NCI-H1105 (cell line): ENCODE results near the gene SSTR5.
"Not testable (repeated sequence)": the region's sequence is repeated elsewhere in the genome, so short reads cannot be mapped to it uniquely, and the experiment has no call there.

Experiments
- DNase-seq: peaks from one replicate; lab custom pipeline; 2025; lab: John Stamatoyannopoulos, UW

Gene SSTR5

DNA sequence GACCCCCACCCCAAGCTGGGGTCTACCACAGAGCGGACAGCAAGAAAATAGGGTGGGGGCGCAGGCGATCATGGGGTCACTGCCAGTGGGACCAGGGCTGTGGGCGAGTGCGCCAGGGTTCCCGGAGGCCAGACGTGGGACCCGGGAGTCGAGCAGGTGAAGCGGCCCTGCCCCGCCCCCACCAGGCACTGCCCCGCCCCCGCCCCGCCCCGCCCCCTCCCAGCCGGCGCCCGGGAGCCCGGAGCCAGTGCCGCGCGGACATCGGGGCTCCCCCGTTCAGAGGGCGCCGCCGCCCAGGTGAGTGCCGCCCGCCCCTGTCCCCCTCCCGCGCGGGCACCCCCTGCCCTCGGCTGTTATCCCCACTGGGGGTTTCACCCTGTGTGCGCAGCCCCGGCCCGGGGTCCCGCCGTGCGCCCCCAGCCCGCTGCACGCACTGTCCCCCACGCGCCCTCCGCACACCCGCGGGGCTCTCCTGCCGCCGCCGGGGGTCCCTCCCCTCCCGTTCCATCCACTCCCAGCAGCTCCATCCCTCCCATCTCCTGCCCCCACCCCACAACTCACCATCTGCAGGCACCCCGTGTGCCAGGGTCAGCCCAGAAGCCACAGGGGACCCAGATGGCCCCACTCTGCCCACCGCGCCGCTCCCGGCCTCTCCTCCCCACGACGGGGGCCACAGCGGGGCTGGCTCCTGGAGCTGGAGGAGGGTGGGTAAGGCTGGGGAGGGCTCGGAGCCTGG lies at the start of gene SSTR5:
Gene SSTR5, plus strand, starts transcription at position 222 of the 736 bp plus-strand sequence. CDS start 6,122 bp downstream, outside the sequence.
- DNase-seq = no peak

DNA sequence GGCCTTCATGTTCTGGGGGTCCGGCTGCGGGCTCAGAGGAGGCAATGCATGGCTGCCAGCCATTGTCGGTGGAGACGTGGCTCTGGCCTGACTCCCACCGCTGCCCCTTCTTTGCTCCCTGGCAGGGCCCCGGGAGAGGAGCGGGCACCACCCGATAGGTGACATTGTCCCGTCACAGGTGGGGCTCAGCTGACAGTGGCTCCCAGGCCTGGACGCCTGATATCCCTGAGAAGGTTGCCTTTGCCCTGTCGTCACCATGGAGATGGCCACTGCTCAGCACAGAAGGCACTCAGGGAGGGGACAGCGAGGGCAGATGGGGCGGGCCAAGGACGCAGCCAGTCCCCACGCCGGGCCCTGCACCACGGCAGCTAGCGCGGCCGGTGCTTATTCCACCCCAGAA lies 48.4 kb upstream of the SSTR5 start:
- no peak for DNase-seq

DNA sequence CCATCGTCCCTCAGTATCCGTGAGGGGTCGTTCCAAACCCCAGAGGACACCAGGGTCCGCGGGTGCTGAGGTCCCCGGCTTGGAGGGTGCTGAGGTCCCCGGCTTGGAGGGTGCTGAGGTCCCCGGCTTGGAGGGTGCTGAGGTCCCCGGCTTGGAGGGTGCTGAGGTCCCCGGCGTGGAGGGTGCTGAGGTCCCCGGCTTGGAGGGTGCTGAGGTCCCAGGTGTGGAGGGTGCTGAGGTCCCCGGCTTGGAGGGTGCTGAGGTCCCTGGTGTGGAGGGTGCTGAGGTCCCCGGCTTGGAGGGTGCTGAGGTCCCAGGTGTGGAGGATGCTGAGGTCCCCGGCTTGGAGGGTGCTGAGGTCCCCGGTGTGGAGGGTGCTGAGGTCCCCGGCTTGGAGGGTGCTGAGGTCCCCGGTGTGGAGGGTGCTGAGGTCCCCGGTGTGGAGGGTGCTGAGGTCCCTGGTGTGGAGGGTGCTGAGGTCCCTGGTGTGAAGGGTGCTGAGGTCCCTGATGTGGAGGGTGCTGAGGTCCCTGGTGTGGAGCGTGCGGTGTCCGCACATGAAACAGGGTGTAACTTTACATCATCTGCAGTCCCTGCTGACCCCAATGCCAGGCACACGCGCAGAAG lies 47.3 kb upstream of the SSTR5 start:
- DNase-seq = not testable (repeated sequence)

DNA sequence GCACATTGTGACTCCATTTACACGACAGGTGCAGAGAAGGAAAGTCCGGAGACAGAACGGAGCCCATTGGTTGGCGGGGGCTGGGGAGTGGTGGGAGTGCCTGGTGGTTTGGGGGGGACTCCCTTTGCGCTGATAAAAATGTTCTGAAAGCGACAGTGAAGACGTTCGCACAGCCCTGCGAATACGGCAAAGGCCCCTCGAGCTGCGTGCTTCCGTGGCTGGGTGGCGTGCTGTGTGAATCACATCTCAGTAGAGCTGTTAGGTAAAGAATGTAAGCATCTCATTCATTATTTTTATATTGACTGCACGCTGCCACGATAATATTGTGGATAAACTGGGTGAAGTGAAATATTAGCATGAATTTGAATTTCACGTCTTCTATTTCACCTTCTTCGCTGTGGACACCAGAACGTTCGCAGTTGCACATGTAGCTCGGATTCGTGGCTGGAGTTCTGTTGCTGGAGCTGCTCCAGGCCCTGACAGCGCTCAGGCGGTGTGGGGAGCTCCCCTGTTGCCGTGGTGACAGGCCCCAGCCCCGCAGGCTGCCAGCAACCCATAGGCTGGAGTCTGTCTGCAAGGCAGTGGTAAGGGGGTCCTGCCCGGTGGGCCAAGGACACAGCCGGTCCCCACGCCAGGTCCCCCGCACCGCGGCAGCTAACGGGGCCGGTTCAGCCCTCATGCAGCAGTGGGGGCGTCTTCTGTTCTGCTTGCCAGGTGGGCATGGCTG lies 46.3 kb upstream of the SSTR5 start:
- DNase-seq = no peak

DNA sequence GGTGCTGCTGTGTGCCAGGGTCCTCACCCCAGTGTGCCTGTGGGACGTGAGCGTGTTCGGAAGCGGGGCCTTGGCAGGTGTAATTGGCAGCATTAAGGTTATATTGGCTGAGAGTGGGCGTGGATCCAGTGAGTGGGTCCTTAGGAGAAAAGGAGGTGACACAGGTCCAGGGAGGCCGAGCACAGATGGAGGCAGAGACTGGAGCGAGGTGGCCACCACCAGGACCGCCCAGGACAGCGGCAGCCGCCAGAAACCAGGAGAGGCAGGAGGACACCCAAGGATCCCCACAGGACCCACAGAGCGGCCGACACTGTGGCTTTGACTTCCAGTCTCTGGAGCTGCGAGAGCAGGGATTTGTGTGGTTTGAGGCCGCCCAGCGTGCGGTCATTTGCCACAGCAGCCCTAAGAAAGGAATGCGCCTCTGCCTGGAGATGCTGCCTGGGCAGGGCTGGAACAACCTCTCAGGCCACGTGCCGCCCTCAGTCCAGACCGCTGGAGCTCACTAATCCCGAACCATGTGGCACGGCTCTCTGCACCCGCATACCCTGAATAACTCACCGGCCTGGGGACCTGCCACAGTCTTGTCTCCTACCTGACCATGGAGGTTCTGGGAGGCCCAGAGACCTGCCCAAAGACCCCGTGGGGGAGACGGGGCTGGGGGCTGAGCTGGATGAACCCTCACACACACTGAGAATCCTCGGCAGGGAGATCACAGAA lies 45.6 kb upstream of the SSTR5 start:
- no peak for DNase-seq

DNA sequence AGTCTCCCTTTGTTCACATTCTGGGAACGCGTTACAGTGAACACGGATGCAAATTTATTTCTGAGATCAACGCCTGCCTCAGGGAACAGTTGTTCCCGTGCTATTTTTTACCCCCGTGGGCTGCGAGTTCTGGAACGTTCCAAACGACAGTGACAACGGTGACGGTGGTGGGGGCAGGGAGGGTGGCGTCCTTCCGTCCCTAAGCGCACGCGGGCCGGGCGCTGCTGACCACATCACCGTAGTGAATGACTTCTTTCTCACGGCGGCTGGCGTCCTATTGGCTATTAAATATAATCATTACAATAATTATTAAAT lies 45.1 kb upstream of the SSTR5 start:
- no peak for DNase-seq

DNA sequence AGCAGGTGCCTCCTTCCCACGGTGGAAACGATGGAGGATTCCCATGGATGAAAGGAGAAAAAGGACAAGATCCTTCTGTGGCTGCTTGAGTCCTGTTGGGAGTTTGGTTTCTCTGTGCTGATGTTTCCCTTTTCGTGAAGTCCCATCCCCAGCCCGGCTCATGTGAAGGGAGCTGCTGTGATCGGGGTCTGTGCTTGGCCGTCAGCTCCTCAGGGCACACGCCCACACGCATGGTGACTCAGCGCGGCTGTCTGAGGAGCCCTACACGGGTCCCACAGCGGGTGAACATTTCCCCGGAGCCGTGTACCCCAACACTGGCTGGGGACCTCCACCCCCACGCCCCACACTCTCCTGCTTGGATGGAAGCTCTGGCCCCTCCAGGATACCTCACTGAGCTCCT lies 44.5 kb upstream of the SSTR5 start:
- DNase-seq = no peak

DNA sequence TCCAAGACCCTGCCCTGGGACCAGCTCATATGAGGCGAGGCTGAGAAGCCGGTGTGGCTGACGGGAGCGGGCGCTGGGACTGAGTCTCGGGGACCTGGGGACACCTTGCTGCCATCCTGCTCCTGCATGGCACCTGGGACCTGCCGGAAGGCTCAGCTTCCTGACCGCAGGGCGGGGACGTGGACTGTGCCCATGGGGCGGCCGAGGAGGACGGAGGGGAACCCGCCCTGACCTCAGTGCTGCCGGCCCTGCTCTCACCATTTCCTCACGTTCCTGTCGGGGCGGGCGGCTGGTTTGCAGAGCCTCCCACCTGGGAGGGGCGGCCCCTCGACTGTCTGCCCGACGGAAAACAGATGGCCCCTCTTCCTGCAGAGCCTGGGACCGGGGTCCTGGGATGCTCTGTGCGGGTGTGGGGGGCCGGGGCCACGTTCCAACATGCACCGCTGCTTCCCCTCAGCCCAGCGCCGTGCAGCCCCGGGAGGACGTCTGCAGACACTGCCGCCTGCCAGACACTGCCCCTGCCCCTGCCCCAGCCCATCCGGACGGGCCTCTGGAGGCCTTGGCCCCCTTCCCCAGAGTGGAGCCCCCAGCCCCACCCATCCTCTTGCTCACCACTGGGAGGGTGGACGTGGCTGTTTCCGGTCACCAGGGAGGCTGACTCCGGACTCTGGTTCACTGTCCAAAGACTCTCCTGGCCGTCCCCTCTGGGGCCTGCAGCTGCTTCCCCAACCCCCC lies 43.9 kb upstream of the SSTR5 start:
- DNase-seq = no peak

DNA sequence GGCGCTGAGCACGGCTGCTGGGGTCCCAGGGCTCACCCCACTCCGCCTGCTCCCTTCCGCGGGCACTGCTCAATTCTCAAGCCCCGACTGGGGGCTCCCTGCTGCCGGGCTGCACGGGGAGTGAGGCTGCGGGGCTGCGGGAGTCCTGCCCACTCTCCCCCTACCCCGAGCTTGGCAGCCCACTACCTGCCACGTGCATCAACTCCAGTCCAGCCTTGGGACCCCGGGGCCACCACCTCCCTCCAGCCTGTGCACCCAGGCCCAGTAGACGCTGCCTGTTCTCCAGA lies 43.3 kb upstream of the SSTR5 start:
- DNase-seq = no peak

DNA sequence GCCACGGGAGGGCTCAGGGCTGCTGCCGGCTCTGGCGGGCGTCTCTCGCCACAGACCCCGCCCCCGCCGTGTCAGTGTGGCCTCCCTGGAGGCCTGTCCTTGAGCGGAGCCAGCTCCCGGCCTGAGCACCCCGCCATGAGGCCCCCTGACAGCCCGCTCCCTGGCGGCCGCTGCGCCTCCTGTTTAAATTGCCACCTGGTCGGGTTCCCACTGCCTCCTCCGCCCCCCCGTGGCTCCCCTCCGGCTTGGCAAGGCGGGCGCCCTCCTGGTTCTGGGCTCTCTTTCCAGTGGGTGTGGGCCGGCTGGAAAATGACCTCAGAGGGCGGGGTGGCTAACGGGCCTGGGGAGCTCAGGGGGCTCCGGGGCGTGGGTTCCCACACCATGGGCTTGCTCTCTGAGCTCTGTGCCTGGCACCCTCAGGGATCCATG lies 42.1 kb upstream of the SSTR5 start:
- DNase-seq = no peak

DNA sequence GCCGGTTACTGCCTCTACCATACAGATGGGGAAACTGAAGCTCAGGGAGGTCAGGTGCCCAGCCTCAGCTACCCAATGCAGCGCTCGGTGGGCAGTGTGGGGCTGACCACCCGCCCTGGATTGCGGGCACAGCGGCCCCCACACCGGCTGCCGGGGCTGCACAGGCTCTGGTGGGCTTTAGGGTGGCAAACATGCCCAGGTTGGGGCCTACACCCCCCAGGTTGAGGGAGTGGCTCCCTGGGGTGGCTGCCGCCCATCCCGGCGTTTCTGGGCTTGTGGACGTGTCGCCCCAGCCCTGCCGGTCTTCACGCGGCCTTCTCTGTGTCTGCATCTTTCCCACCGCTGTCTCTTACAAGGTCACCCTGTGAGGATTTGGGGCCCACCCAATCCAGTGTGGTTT lies 40.9 kb upstream of the SSTR5 start:
- no peak for DNase-seq

DNA sequence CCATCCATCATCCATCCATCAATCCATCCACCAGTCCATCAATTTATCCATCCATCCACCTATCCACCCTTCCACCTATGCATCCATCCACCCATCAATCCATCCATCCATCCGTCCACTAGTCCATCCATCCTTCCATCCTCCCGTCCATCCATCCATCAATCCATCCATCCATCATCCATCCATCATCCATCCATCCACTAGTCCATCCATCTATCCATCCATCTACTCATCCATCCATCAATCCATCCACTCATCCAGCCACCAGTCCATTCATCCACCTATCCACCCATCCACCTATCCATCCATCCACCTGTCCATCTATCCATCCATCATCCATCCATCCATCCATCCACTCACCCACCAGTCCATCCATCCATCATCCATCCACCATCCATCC lies 39.9 kb upstream of the SSTR5 start:
- no peak for DNase-seq

DNA sequence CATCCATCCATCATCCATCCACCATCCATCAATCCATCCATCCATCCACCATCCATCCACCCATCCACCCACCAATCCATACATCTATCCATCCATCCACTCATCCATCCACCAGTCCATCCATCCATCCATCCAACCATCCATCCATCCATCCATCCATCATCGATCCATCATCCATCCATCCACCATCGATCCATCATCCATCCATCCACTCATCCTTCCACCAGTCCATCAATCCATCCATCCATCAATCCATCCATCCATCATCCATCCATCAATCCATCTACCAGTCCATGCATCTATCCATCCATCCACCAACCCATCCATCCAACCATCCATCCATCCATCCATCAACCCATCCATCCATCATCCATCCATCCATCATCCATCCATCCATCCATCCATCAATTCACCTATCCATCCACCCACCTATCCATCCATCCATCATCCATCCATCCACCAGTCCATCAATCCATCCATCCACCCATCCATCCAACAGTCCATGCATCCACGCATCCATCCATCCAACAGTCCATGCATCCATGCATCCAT lies 39.3 kb upstream of the SSTR5 start:
- DNase-seq = no peak

DNA sequence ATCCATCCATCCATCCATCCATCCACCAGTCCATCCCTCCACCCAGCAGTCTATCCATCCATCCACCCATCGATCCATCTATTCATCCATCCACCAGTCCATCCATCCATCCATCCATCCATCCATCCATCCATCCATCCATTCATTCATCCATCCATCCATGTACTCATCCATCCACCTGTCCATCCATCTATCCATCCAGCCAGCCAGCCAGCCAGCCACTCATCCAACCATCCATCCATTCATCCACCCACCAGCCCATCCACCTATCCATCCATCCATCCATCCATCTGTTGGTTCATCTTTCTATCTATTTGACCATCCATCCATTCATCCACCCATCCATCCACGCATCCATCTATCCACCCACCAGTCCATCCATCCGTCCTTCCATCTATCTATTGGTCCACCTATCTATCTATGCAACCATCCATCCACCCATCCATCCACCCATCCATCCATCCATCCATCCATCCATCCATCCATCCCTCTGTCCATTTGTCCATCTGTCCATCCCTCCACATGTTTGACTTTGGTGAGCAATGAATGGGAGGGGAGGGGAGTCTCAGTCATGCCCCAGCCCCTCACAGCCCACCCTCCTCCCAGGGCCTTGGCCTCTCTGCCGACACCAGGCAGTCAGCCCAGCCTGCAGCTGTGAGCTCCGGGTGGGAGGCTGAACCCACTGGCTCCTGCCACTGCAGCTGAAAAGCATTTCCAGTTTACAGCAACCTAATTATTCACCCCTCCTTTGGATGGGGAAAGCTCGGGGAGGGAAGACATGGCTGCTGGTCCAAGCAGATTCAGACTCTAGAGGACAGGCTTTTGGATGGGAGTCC lies 38.1 kb upstream of the SSTR5 start:
- no peak for DNase-seq

DNA sequence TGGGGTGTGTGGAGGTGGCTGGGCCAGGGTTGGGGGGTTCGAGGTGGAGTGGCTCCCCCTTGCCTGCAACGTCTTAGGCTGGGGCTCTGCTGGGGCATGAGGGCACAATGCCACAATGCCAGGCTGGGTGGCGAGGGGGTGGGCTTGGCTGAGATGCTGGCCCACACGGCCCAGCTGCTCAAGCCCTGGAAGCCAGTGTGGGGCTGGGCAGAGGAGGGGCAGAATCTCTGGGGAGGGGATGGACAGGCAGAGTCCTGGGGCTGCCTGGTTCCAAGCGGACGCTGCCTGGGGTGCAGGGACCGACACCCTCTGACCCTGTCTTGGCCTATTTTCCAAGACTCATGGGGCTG lies 37.5 kb upstream of the SSTR5 start:
- no peak for DNase-seq

DNA sequence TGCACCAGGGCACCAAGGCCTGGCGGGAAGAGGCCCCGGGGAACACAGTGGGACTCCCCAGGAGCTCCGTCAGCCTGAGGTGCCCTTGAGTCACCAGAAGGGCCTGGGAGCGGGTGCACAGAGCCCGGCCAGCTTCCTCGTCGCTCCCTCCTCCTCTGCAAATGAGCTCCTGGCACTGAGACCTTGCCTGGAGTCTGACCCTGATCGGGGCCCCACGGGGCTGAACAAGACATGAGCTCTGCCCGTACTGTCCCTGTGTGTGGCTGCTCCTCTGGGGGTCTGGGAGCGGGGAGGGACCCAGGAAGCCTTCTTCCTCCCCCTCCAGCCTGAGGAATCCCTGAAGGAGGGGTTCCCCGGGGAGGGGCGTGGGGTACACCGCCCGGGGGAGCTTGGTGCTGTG lies 36.4 kb upstream of the SSTR5 start:
- no peak for DNase-seq

DNA sequence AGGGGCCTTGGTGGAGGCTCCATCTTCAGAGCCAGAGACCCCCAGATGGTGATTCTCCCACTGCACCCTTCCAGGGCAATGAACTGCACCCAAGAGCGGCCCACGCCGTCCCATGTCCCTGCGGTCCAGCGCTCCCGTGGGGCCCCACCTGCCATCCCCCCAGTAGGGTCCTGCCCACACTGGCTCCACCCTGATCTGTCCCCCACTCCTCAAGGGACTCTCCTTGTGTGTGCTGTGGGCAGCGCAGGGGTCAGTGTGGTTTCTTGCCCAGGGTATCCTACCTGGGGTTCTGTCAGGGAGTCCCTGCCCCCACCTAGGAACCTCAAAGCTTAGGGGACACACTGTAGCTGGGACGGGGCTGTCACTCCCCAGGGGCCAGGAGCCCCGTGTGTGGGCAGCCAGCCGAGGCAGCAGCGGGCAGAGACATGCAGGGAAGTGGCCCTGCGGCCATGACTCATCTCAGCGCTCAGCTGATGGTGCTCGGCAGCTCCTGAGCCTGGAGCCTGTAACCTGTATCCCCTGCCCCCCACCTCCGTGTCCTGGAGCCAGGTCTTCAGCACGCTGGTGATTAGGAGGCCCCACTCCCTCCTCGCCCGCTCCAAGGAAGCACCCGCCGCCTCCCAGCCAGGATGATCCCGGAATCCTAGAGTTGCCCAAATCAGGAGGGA lies 35.7 kb upstream of the SSTR5 start:
- DNase-seq = no peak

DNA sequence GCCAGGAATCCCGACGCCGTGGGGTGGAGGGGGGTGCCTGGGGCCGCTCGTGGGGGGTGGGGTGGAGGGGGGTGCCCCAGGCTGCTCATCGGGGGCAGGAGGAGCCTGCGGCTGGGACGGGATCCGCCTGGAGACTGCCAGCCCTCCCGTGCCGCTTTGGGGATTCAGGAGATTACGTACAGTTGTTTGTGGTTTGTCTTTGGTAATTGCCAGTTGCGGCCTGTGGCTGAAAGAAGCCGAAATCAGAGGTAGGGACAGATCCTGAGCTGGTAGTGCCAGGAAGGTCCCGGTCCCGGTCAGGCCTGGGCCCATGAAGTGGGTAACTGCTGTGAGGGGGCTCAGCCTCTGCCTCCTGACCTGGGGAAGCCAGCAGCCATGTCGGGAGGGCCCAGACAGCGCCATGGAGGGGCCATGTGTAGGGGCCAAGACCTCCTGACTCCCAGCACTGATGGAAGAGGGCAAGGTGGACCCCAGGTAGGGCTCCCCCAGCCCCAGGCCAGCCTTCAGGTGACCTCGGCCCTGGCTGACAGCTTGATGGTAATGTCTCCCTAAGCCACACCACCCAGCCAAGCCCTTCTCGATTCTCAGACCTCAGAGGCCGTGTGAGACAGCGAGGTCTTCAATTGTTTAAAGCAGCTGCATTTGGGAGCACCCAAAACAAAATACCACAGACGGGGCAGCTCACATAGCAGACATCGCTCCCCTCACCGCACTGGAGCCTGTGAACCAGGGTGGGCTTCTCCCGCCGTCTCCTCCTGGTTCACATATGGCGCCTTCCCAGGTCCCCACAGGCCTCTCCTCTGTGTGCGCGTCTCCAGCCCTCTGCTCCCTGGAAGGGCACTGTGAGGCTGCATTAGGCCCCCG lies 34.9 kb upstream of the SSTR5 start:
- DNase-seq = no peak

DNA sequence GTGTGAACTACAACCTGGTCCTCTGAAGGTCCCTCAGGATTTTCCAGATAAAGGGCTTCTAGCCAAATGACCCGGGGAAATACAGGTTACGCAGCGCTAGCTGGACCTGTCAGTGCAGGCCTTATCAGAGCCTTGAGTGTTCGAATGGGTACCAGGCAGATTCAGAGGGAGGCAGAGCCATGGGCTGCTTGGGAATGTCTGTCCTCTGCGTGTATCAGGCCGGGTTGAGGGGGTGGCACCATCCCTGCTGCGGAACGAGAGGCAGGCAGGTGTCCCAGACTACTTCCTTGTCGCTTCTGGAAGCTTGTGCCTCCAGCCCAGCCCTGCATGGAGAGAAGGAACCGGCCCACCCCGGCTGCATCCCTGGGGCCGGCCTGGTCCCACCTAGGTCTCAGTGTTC lies 33.6 kb upstream of the SSTR5 start:
- no peak for DNase-seq

DNA sequence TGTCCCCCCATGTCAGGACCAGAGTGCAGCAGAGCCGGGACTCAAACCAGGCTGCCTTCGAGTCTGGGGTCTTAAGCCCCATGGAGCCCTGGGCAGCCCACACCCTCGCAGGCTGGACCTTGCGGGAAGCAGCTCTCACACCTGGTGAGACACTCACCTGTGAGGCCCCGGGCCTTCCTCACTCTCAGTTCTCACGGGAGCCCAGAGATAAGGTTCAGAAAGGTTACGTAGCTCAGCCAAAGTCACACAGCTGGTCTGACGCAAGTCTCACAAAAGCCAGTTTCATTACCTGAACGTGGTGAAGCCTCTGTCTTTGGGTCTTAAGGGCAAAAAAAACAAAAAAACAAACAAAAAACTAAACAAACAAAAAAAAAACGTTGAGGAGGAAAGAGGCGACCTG lies 32.8 kb upstream of the SSTR5 start:
- DNase-seq = no peak
